ENCODE data around the gene ESYT1.

ESYT1 gene

GRCh38 chr12:56161690-56162351 lies 33.8 kb downstream of the ESYT1 start:
- H3K4me3 ChIP-seq: no peak overlapping the region
- H3K27ac ChIP-seq: peak overlapping the region in 9 of 21 experiments; percentile 9 to 98 (median 94)

- H3K27ac ChIP-seq: peak overlapping the region in 1 of 21 experiments; percentile 11
Observed at GRCh38 chr12:56162468-56163290, 34.6 kb downstream of the ESYT1 start.

DNA sequence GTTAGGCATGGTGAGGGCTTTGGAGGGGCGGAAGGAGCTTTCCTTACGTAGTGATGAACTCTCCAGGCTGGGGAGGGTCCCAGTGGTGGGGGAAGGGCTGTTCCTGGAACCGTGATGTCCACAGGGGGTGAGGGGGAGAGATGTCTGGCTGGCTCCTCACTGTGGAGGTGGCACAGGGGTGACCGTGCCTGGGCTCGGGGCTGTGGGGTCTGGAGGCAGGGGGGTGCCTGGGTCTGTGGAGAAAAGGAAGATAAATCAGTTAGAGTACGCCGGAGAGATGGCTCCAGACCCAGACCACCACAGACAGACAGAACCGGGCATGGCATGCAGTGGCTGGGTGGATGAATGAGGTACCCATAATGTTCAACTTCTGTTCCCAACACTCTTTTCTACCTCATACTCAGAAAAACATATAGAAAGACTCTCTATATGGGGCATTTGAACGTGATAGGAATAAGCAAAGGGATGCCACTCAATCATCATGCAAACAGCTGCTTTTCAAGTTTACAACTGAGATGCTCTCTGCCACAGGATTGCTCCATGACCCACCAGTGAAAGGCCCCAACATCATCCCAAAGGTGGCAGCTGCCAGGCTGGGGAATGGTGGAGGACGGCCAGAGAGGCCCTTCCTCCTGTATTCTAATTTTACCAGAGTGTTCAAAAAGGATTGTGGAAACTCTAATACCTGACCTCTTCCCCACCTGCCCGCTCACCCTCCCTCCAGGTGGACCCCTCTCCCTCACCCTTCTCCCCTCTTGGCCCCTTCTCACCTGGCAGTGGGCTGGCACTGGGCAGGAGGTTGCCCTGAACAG lies 35.7 kb downstream of the ESYT1 start:
- Histone ChIP-seq H3K4me3 (no peak overlapping the region), H3K27ac (peak overlapping the region in 1 of 21 experiments; percentile 31)

More at GRCh38 chr12:56162468-56163290, 34.6 kb downstream of the ESYT1 start:
- no peak overlapping the region for H3K4me3 ChIP-seq

- no peak overlapping the region for H3K27ac ChIP-seq
- no peak overlapping the region for H3K4me3 ChIP-seq
Observed at GRCh38 chr12:56164345-56164729, 36.3 kb downstream of the ESYT1 start.

DNA sequence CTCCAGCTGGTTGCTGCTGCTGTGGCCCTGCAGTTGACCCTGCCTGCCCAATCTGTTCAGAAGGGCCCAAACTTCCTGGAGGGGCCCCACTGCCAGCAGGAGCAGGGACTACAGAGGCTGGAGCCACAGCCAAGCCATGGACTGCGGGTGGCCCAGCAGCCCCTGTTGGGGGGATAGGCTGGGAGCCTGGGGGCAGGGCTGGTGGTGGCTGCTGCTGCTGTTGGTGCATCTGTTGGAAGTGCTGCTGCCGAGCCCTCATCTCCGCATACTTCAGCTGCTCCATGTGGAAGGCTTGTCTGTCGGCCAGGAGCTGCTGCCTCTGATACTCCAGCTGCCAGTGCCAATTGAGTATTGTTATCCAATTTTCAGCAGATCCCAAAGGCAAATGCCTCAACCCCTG lies 37.3 kb downstream of the ESYT1 start:
- Histone ChIP-seq H3K4me3 (no peak overlapping the region), H3K27ac (peak overlapping the region in 2 of 21 experiments; percentile 23 to 28)

GRCh38 chr12:56169229-56169759 lies 41.2 kb downstream of the ESYT1 start:
- no peak overlapping the region for H3K4me3 ChIP-seq
- no peak overlapping the region for H3K27ac ChIP-seq

DNA sequence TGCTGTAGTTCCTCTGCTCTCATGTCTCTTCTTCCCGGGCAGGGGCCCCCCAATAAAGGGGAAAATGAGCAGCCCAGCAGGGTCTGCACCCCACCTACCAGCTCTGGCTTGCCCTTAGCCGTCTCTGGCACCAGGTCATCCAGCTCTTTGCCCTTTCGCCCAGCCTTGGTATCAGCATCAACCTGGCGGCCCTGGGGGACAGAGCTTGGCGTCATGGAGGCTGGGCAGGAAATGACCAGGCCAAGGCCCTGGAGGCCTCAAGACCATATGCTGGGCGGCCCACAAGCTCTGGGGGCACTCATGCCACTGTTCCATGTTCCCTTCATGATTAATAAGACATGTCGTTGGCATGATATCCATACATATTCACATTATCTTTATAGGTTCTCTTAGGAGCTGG lies 44.8 kb downstream of the ESYT1 start:
- no peak overlapping the region for H3K4me3 ChIP-seq
- no peak overlapping the region for H3K27ac ChIP-seq

DNA sequence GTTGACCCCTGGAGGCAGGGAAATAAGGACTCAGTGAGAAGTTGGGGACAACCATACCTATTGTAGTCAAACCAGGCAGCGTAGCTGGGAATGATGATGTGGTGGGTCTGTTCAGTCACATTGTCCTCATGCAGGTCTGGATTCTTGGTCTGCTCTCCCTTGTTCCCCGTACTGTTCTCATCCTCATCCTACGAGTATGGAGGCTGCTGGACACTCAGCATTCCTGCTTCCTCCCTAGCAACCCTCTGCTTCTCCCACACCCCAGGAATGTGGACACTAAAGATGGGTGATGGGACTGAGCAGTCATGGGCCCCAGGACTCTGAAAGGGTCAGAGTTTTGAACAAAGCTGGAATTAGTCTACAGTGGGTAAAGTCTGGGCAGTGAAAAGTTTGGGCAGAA lies 50.3 kb downstream of the ESYT1 start:
- no peak overlapping the region for H3K4me3 ChIP-seq
- no peak overlapping the region for H3K27ac ChIP-seq

DNA sequence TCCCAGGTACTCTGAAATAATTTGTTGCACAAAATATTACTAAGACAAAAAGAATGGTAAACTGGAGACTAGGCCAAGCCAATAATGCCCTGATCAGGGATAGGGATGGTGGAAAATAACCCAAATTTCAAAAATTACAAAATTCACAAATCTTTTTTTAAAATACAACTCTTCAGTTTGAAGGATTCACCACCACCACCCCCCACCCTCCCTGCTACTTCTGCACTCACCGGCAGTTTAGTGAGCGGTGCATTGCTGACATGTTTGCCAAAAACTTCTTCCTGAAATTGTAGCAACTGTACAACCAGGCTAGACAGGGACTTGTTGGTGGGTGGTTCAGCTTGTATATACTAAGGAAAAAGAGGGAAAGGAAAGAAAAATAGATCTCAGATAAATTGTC lies 58.9 kb downstream of the ESYT1 start:
- Histone ChIP-seq H3K27ac (peak overlapping the region in 1 of 21 experiments; percentile 18), H3K4me3 (no peak overlapping the region)

GRCh38 chr12:56188131-56188777 lies 60.2 kb downstream of the ESYT1 start:
- Histone ChIP-seq H3K4me3 (peak overlapping the region; percentile 74 to 95 (median 85)), H3K27ac (peak overlapping the region in 20 of 21 experiments; percentile 84 to 98 (median 93))

DNA sequence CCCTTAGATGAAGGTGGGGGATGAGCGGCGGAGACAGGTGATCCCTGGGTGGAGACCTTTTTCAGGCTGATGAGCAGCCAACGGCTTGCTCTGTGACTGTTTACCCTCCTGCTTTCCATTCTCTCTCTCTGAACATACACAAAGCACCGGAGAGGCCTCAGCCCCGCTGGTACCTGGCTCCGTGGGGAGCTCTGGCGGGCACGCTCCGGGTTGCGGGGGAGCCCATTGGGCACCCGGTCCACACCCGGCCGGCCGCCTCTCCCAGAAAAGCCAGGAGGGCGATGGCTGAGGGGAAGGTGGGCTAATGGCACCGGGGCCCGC lies 60.7 kb downstream of the ESYT1 start:
- peak overlapping the region; percentile 84 to 98 (median 93) for H3K27ac ChIP-seq

DNA sequence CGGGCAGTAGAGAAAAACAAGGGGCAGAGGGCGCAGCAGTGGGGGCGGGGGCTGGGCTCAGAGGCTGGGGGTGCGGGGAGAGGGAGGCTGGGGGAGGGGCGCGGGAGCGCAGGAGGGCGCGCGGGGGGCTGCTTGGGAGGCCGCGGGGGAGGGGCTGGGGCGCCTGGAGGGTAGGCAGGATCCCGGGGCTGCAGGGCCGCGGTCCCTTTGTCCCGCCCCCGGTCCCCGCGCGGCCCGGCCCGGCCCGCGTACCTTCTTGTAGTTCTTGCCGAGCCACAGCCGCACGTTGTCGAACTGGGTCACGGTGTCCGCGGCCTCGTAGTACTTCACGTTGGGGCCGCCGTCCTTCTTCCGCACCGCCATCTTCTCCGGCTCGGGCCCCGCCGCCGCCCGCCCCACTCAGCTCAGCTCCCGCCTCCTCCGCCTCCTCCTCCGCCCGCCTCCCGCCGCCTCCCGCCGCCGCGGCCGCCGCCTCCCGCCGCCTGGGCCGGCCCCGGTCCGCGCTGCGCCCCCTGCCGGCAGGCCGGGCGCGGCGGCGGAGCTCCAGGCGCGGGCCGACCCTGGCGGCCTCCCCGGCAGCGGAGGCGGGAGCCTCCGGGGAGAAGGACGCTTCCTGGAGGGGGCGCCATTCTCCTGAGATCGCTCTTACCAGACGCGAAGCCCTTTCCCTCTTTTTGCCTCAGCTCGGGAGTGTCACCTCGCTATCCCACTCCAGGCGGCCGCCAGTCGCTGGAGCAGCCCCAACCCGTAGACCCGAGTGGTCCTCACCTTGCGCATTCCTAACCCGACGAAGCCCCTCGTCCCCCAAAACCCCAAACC lies 61.2 kb downstream of the ESYT1 start, which contains the start of gene SMARCC2:
SMARCC2 (minus strand) TSS at position 385 of the 819 bp plus-strand sequence; CDS start at position 363, 22 bp downstream.
- Histone ChIP-seq H3K27ac (peak within 1 kb of the TSS; percentile 84 to 98 (median 93)), H3K4me3 (peak within 1 kb of the TSS; percentile 74 to 95 (median 85))

More for the DNA sequence above, 60.7 kb downstream of the ESYT1 start:
- peak overlapping the region; percentile 74 to 95 (median 85) for H3K4me3 ChIP-seq

DNA sequence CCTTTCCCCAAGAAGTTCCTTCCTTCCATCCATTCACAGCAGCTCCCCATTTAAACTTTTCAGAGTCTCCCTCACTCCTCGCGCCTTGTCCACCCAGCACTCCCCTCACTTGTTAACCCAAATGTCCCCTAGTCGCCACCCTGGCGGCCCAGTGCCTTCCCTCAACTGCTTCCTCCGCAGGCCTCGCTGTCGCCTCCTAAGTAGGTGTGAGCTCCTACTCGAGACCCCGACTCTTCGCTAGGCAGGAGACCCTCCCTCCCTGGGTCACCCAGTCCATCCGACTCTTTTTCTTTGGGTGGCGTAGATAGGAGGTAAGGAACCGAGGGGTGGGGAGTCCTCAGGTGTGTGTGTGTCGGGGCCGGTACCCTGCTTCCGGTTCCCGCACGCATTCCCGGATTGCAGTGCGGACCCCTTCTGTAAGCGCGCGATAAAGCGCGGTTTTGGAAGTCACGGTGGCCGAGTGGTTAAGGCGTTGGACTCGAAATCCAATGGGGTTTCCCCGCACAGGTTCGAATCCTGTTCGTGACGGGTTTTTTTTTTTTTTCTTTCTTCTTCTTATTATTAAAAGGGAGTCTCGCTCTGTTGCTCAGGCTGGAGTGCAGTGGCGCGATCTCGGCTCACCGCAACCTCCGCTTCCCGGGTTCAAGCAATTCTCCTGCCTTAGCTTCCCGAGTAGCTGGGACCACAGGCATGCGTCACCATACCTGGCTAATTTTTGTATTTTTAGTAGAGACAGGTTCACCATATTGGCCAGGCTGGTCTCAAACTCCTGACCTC lies 62.0 kb downstream of the ESYT1 start:
- Histone ChIP-seq H3K27ac (peak overlapping the region; percentile 37 to 98 (median 91)), H3K4me3 (peak overlapping the region; percentile 47 to 95 (median 85))

GRCh38 chr12:56190695-56191155 lies 62.7 kb downstream of the ESYT1 start:
- H3K27ac ChIP-seq: peak overlapping the region in 20 of 21 experiments; percentile 66 to 98 (median 91)
- H3K4me3 ChIP-seq: peak overlapping the region; percentile 47 to 95 (median 85)

DNA sequence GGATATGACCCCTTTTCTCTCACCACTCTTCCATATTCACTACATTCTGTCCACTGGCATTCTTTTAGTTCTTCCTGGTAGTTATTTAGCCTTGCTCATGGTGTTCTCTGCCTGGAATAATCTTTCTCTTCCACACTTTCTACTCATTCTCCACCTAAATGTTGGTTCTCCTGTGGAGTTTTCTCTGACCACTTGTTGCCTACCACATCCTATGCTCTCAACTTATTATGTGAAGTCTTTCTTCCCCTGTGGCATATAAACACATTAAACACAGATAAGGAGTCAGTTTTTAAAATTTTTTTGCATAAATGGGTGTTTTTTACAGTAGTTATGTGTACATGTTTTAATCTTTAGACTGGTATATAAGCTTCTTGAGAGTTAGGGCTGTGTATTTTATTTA lies 64.5 kb downstream of the ESYT1 start:
- Histone ChIP-seq H3K27ac (no peak overlapping the region), H3K4me3 (no peak overlapping the region)

GRCh38 chr12:56193025-56193578 lies 65.0 kb downstream of the ESYT1 start:
- H3K27ac ChIP-seq: no peak overlapping the region

More at GRCh38 chr12:56193025-56193578, 65.0 kb downstream of the ESYT1 start:
- no peak overlapping the region for H3K4me3 ChIP-seq

Data from skin epidermis (tissue), 12 donors.